ENCODE data around the gene EXTL1. TPM values are rescaled to one million over a fixed set of nuclear protein-coding genes. Genes with fewer than 3 reads are reported as not detected.

The EXTL1 gene
- polyA plus RNA-seq, 1 donor (not counting 4 experiments of a cell fraction or from before 2014, with no cell fraction given): 0.13 TPM

DNA sequence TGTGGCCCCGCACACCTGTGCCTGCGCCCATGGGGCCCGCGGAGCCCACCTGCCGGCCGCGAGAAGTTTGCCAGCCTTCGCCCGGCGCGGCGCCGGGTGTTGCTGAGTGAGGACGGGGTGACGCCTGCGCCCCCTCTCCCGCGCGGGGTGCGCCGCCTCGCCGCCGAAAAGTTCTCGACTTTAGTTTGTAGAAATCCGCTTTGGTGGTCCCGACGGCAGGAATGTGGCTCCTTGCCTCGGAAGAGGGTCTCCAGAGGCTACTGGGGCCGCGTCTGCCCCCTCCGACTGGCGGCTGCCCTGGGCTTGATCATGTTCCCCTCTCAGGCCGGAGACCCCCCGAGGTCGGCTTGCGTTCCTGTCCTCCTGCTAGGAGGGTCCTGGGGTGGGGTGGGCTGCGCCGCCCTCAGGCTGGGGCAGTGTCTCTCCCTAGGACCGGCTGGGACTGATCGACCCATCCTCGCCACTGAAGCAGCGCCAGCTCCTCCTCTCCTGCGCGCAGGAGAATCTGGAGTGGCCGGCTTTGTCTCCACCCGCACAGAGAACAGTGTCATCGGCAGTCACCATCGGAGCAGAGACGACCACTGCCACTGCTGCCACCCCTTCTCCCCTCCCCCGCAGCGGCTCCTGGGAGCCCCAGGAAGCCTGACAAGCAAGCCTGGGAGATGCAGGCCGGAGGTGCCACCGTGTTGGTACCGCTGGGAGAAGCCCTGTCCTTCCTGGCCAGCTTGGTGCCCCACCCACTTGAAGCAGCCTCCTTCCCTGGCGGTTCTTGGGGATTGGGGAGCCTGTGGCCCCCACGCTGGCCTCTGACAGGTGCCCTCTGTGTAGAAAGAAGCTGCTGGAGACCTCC, 24.9 kb downstream of the EXTL1 start:
- DNase-seq (ENCODE audit: low read depth, low spot score): no peak
- Histone ChIP-seq H3K9ac (ENCODE audit: control insufficient read depth, extremely low read depth, insufficient read depth, low read length) (no peak overlapping the region), H3K9me1 (ENCODE audit: control insufficient read depth, extremely low read depth, insufficient read depth, low read length) (no peaks in the 10 kb centered on the region), H3K36me3 (ENCODE audit: control insufficient read depth in 2 of 2, extremely low read depth in 1 of 2, insufficient read depth in 2 of 2, low read length in 2 of 2) (no peaks in the 10 kb centered on the region), H3K4me1 (ENCODE audit: control insufficient read depth, extremely low read depth, insufficient read depth, low read length) (no peaks in the 10 kb centered on the region), H3K27me3 (ENCODE audit: control insufficient read depth, extremely low read depth, insufficient read depth, low read length) (peaks cover 78% of the 10 kb centered on the region), H4K20me1 (ENCODE audit: control insufficient read depth, extremely low read depth, insufficient read depth, low read length) (peaks cover 3% of the 10 kb centered on the region), H3K27ac (ENCODE audit: control insufficient read depth, insufficient read depth, low read length) (no peak overlapping the region), H3K79me2 (ENCODE audit: control insufficient read depth, insufficient read depth, low read length) (no peaks in the 10 kb centered on the region), H3K9me3 (ENCODE audit: control insufficient read depth, low read depth, low read length) (no peaks in the 10 kb centered on the region), H3K4me2 (ENCODE audit: control insufficient read depth, extremely low read depth, insufficient read depth, low read depth, low read length) (no peak overlapping the region), H2AFZ (ENCODE audit: control insufficient read depth, low read length) (no peak overlapping the region), H3K4me3 (ENCODE audit: control insufficient read depth in 2 of 3, extremely low read depth in 1 of 3, insufficient read depth in 2 of 3, low read depth in 1 of 3, low read length in 3 of 3) (no peak overlapping the region)
- FAIRE-seq: no peak
- dilution Hi-C loops (cut with MboI; ENCODE audit: extremely low pct_ligation_motif_present, low sequenced_read_pairs): no loop called here
- TF ChIP-seq EZH2 (IDR thresholded peaks at IDR 0.05; ENCODE audit: low read length): peak; percentile 64
- TF ChIP-seq, protein P1, sequence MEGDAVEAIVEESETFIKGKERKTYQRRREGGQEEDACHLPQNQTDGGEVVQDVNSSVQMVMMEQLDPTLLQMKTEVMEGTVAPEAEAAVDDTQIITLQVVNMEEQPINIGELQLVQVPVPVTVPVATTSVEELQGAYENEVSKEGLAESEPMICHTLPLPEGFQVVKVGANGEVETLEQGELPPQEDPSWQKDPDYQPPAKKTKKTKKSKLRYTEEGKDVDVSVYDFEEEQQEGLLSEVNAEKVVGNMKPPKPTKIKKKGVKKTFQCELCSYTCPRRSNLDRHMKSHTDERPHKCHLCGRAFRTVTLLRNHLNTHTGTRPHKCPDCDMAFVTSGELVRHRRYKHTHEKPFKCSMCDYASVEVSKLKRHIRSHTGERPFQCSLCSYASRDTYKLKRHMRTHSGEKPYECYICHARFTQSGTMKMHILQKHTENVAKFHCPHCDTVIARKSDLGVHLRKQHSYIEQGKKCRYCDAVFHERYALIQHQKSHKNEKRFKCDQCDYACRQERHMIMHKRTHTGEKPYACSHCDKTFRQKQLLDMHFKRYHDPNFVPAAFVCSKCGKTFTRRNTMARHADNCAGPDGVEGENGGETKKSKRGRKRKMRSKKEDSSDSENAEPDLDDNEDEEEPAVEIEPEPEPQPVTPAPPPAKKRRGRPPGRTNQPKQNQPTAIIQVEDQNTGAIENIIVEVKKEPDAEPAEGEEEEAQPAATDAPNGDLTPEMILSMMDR (optimal IDR thresholded peaks at IDR 0.05 in 1 of 3, IDR thresholded peaks at IDR 0.05 in 1 of 3, conservative IDR thresholded peaks at IDR 0.05 in 1 of 3; ENCODE audit: extremely low read depth in 1 of 3, insufficient read depth in 2 of 3, low read length in 3 of 3): no peak

DNA sequence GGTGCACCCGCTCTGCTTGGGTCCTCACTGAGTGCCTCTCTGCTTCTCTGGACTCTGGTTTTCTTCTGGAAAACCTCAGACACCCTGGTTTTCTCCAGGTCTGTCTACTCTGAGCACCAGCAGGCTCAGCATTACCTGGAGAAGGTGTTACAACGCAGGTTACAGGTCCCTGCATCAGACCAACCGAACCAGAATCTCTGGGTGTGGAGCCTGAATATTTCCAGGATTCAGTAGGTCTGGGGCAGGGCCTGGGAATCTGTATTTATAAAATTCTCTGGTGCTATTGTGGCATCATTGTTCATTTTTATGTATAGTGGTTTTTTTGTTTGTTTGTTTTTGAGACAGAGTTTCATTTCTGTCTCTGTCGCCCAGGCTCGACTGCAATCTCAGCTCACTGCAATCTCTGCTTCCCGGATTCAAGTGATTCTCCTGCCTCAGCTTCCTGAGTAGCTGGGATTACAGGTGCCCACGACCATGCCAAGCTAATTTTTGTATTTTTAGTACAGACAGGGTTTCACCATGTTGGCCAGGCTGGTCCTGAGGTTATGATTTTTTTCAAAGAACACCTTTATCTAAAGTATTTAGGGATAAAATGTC, 25.8 kb downstream of the EXTL1 start:
- no peak overlapping the region for H3K9ac ChIP-seq (ENCODE audit: control insufficient read depth, extremely low read depth, insufficient read depth, low read length)
- TF ChIP-seq, protein P1 (optimal IDR thresholded peaks at IDR 0.05 in 1 of 3, IDR thresholded peaks at IDR 0.05 in 1 of 3, conservative IDR thresholded peaks at IDR 0.05 in 1 of 3; ENCODE audit: extremely low read depth in 1 of 3, insufficient read depth in 2 of 3, low read length in 3 of 3): no peak
- TF ChIP-seq EZH2 (IDR thresholded peaks at IDR 0.05; ENCODE audit: low read length): no peak
- no peak overlapping the region for H3K4me3 ChIP-seq (ENCODE audit: control insufficient read depth in 2 of 3, extremely low read depth in 1 of 3, insufficient read depth in 2 of 3, low read depth in 1 of 3, low read length in 3 of 3)
- H3K9me1 ChIP-seq (ENCODE audit: control insufficient read depth, extremely low read depth, insufficient read depth, low read length): no peaks in the 10 kb centered on the region
- dilution Hi-C loops (cut with MboI; ENCODE audit: extremely low pct_ligation_motif_present, low sequenced_read_pairs): no loop called here
- H4K20me1 ChIP-seq (ENCODE audit: control insufficient read depth, extremely low read depth, insufficient read depth, low read length): peaks cover 3% of the 10 kb centered on the region
- H3K9me3 ChIP-seq (ENCODE audit: control insufficient read depth, low read depth, low read length): no peaks in the 10 kb centered on the region
- no peak overlapping the region for H3K27ac ChIP-seq (ENCODE audit: control insufficient read depth, insufficient read depth, low read length)
- DNase-seq (ENCODE audit: low read depth, low spot score) (no peak), FAIRE-seq (no peak)
- H3K4me2 ChIP-seq (ENCODE audit: control insufficient read depth, extremely low read depth, insufficient read depth, low read depth, low read length): no peak overlapping the region
- no peaks in the 10 kb centered on the region for H3K36me3 ChIP-seq (ENCODE audit: control insufficient read depth in 2 of 2, extremely low read depth in 1 of 2, insufficient read depth in 2 of 2, low read length in 2 of 2)
- peaks cover 74% of the 10 kb centered on the region for H3K27me3 ChIP-seq (ENCODE audit: control insufficient read depth, extremely low read depth, insufficient read depth, low read length)
- H2AFZ ChIP-seq (ENCODE audit: control insufficient read depth, low read length): no peak overlapping the region
- H3K4me1 ChIP-seq (ENCODE audit: control insufficient read depth, extremely low read depth, insufficient read depth, low read length): no peaks in the 10 kb centered on the region
- no peaks in the 10 kb centered on the region for H3K79me2 ChIP-seq (ENCODE audit: control insufficient read depth, insufficient read depth, low read length)
